Endothelial cell of umbilical vein (primary cell): ENCODE data around the gene PNKP.

ENCODE experiments used
- POLR2A ChIP-seq: IDR thresholded peaks from 2 replicates; pipeline ENCODE4 v1.6.1; 2012; ENCODE audit warnings: low read depth, mild to moderate bottlenecking, control low read depth, low read length
- TF ChIP-seq, protein P1 (sequence below), 2 donors: IDR thresholded peaks; 1 replicate in 1 of 2; 2 replicates in 1 of 2; pipeline ENCODE4 v1.5.1; 2011; ENCODE audit warnings: low read length in 2 of 2, mild to moderate bottlenecking in 2 of 2, moderate library complexity in 2 of 2, control low read depth in 1 of 2, inconsistent platforms in 1 of 2, low read depth in 1 of 2; ENCODE audit not compliant: insufficient read depth in 1 of 2; ENCODE audit errors: extremely low read depth in 1 of 2

DNA sequence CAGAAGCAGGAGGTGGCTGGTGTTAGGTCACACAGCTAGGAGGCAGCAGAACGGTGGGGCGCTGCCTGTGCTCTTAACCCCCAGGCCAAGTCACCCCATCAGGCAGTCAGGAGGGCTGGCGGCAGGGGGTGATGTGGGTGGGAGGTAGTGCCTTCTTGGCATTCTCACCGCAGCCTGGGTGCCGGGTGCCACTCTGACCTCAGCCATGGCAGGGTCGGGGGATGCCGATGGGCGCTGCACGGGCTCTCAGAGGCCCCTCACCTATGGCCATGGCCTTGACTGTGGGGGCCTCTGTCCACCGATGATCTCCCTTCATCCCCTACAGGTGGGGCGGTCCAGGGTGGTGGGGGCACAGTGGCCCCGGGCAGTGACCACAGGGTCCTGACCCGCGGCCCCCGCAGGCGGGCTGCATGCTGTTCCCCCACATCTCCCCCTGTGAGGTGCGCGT is 10.8 kb downstream of the PNKP start:
- TF ChIP-seq POLR2A = no peak
- TF ChIP-seq, protein P1, sequence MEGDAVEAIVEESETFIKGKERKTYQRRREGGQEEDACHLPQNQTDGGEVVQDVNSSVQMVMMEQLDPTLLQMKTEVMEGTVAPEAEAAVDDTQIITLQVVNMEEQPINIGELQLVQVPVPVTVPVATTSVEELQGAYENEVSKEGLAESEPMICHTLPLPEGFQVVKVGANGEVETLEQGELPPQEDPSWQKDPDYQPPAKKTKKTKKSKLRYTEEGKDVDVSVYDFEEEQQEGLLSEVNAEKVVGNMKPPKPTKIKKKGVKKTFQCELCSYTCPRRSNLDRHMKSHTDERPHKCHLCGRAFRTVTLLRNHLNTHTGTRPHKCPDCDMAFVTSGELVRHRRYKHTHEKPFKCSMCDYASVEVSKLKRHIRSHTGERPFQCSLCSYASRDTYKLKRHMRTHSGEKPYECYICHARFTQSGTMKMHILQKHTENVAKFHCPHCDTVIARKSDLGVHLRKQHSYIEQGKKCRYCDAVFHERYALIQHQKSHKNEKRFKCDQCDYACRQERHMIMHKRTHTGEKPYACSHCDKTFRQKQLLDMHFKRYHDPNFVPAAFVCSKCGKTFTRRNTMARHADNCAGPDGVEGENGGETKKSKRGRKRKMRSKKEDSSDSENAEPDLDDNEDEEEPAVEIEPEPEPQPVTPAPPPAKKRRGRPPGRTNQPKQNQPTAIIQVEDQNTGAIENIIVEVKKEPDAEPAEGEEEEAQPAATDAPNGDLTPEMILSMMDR (IDR thresholded peaks at IDR 0.05; ENCODE audit: extremely low read depth in 1 of 2, insufficient read depth in 1 of 2, low read depth in 1 of 2, low read length in 2 of 2) = no peak
